ENCODE results near the gene CPLX1.

Gene CPLX1

GRCh38 chr4:833156-833555, 7.2 kb upstream of the CPLX1 start:
- no peak for DNase-seq (ENCODE audit: low read depth, low spot score)

- no peak for DNase-seq (ENCODE audit: low read depth, low spot score)
These were observed 6.6 kb upstream of the CPLX1 start for GRCh38 chr4:832536-832935.

GRCh38 chr4:832108-832507, 6.2 kb upstream of the CPLX1 start:
- no peak for DNase-seq (ENCODE audit: low read depth, low spot score)

DNA sequence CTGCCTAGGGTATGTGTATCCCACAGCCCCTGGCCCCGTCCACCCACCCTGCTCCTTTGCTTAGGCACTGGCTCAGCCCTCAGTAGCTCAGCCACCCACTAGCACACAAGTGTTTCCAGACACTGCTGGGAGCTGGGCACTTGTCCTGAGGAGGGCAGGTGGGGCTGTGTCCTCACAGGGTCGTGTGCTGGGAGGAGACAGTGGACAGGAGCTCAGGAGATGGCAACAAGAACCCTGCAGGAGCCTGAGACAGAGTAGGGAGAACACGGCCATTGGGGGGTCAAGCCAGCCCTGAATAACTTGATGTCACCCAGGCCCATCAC, 5.5 kb upstream of the CPLX1 start:
- no peak for DNase-seq (ENCODE audit: low read depth, low spot score)

- DNase-seq (ENCODE audit: low read depth, low spot score), result no peak
These were observed 4.9 kb upstream of the CPLX1 start for GRCh38 chr4:830601-831482.

- no peak for DNase-seq (ENCODE audit: low read depth, low spot score)
These were observed 4.1 kb upstream of the CPLX1 start for GRCh38 chr4:829761-830600.

DNA sequence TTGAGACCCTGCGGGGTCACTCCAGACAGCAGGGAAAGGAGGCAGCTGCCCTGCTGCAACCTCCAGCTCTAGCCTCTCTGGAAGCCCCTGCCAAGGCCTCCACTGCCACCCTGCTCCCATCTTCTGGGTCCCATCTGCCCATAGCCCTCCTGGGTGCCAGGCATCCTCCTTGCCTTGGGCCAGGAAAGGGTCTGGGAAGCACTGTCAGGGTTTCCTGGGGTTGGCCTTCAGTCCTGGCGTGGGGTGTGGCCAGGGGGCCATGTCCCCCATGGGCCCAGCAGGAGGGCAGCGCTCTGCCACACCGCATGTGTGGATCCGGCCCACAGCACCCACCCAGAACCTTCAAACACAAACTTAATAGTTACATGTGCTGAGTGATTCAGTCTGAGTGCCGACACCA, 3.4 kb upstream of the CPLX1 start:
- no peak for DNase-seq (ENCODE audit: low read depth, low spot score)

DNA sequence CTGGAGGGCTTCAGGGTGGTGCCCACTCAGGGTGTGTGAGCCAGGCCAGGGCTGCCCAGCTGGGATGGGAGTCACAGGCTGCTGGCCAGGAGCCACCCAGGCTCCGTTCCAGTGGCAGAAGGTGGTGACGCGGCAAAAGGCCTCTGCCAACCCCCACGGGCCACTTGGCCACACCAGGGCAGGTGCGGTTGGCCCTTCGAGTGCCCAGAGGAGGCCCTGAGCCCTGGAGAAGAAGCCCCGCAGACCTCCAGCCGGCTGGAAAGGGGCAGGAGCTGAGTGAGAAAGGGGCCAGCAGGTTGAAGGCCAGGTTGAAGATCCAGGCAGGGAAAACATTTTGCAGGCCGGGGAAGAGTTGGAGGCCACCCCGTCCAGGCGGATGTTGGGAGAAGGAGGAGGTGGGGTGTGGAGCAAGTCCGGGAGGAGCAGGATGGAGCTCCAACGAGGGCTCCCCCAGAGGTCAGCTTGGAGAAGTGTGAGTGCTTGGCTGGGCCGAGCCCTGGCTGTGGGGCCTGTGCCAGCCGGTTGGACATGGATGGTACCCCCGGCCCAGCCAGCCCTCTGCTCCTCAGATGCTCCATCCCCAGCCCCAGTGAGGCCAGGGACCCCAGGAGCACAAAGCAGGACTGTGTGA, 2.8 kb upstream of the CPLX1 start:
- DNase-seq (ENCODE audit: low read depth, low spot score), result no peak

GRCh38 chr4:827209-828081, 1.5 kb upstream of the CPLX1 start:
- DNase-seq (ENCODE audit: low read depth, low spot score), result no peak

GRCh38 chr4:826508-827208, 729 bp upstream of the CPLX1 start:
- DNase-seq (ENCODE audit: low read depth, low spot score), result no peak

- DNase-seq (ENCODE audit: low read depth, low spot score), result no peak
These were observed 612 bp downstream of the CPLX1 start for GRCh38 chr4:825063-825970.

DNA sequence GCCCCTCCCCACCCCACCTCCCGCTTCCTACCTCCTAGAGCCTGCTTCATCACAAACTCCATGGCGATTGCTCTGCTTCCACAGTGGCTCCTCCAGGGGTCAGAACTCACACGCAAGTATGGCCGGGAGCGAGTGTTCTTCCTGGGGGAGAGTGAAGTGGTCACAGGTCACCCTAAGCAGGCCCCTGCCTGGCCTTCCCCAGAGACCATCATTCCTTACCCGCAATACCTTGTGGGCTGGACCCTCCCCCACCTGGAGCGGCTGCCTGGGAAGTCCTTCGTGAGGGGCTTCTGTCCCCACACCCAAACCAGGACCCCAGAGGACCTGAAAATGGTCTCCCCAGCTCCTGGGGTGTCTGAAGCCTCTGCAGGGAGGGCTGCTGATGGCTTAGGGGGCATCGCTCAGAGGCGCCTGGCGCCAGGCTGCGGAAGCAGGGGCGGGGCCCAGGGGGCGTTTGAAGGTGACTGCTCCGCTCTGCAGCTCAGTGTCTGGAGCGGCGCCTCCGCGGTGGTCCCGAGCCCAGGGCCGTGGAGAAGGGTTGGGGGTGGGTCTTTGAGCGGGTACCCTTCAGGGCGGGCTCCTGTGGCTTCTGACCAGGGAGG, 1.4 kb downstream of the CPLX1 start:
- no peak for DNase-seq (ENCODE audit: low read depth, low spot score)

DNA sequence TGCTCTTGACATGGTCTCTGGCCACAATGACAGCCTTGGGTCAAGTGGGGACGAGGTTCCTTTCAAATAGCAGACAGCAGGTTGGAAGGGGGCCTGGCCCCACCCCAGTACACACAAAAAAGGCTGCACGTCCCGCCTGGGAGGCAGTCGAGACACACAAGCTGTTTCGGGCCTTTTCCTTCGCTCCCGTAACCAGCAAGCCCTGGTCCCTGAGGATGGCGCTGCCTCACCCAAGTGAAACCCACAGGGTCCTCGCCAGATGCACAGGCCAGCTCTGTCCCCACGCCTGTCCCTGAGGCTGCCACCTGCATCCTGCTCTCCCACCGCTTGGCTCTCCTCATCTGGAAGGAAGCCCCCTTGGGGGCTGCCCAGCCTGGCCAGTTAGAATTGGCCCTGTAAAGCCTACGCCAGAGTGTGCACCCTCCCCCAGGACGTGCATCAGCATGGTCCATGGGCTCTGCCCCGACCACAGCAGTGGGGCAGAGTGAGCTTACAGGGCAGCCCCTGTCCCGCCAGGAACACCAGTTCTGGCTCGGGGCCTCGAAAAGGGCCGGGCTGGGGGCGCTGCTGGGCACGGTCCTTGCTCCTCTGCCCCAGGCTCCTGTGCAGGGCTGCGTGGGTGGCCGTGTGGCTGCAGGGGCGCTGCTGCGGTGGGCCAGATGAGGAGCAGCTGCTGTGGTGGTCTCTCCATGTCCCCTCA, 2.0 kb downstream of the CPLX1 start:
- no peak for DNase-seq (ENCODE audit: low read depth, low spot score)

DNA sequence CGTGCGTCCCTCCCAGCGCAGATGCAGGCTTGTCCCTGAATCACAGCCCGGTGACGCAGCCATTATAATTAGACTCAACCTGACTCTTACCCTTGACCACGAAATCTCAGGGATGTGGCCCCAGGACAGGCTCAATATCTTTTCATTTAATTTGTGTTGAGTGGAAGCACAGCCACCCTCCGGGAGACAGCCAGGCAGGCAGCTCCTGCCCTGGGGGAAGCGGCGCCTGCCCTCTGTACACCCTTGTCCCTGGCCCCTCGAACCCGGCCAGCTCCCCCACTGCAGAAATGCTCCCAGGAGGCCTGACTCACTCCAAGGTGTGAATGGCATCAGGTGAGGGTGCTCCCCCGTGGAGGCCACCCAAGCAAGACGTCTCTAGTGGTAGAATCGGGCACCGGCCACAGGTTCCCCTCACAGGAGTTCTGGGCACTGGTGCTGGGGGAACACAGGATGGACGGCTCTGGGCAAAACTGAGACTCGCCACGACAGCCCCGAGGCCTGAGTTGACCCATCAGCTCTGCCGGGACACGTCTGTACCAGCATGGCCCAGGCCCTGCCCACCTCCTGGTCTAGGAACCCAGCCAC, 2.7 kb downstream of the CPLX1 start:
- no peak for DNase-seq (ENCODE audit: low read depth, low spot score)

DNA sequence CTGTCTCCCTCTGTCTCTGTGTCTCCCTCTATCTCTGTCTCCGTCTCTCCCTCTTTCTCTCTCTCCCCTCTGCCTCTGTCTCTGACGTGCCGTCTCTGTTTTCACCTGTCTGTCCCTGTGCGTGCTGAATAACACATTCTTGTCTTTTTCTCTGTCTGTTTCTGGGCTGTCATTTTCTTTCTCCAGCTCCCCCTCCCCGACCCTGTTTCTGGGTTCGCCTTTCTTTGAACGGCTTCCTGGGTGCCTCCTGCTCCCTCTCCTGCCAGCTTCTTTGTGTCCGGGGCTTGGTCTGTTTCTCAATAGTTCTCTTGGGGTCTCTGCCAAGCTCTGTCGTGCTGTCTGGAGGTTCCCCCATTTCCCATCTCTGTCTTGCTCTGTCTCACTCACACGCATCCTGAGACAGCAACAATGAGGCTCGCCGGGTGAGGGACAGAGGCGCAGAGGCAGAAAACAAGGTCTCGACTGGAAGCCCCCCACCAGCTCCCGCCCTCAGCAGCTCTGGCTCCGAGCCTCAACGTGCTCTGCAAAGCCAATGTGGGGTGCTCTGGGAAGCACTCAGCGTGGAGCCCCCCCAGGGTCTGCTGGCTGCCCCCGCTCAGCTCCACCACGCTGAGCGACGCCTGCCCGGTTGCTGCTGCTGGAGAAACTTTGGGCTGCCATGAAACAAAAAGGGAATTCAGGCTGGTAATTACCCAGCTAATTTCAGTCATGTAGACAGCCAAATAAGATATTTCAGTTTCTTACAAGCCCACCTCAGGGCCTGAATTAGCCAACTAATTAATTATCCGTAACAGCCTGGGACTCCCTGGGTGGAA, 3.4 kb downstream of the CPLX1 start:
- no peak for DNase-seq (ENCODE audit: low read depth, low spot score)

- DNase-seq (ENCODE audit: low read depth, low spot score), result no peak
These were observed 4.3 kb downstream of the CPLX1 start for GRCh38 chr4:821631-822030.

DNA sequence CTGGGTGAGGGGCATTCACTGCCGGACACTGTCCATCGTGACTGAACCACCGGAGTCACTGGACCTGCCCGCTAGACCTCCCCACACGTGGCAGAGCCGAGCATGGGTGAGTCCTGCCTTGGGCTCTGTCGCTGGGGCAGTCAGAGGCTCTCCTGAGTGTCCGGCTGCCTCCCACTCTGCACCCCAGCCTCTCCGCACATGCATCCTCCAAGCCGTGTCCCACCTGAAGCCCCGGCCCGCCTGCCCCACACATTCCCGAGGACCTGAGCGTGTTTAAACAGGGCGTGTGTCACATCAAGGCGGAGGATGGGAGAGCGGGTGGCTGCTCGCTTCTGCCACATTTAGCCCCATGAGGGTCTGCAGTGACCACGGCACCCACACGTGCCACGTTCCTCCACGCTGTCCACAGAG, 4.7 kb downstream of the CPLX1 start:
- DNase-seq (ENCODE audit: low read depth, low spot score), result no peak
